Gastrocnemius medialis (tissue), 4 donors: Measurements from ENCODE around the gene GDI1.

Experiments
- POLR2A ChIP-seq, 2 donors: fragments of 450-650 bp; IDR thresholded peaks; one replicate each; pipeline ENCODE4 v1.6.1; 2017; ENCODE audit warnings: antibody characterized with exemption in 2 of 2, mild to moderate bottlenecking in 2 of 2, moderate library complexity in 2 of 2
- TF ChIP-seq, protein P1 (sequence below), 5 experiments: fragments of 450-650 bp in 3 of 5; fragments of 200-600 bp in 2 of 5; sonication (generic) in 2 of 5; IDR thresholded peaks in 4 of 5; conservative IDR thresholded peaks in 1 of 5; 1 replicate in 4 of 5; 2 replicates in 1 of 5; pipeline ENCODE4 v1.5.1; 2016 to 2019; ENCODE audit warnings: antibody characterized with exemption in 5 of 5, mild to moderate bottlenecking in 3 of 5, moderate library complexity in 3 of 5

GRCh38 chrX:154426916-154427770, 9.8 kb upstream of the GDI1 start:
- TF ChIP-seq POLR2A (IDR thresholded peaks at IDR 0.05), result no peak
- TF ChIP-seq, protein P1, sequence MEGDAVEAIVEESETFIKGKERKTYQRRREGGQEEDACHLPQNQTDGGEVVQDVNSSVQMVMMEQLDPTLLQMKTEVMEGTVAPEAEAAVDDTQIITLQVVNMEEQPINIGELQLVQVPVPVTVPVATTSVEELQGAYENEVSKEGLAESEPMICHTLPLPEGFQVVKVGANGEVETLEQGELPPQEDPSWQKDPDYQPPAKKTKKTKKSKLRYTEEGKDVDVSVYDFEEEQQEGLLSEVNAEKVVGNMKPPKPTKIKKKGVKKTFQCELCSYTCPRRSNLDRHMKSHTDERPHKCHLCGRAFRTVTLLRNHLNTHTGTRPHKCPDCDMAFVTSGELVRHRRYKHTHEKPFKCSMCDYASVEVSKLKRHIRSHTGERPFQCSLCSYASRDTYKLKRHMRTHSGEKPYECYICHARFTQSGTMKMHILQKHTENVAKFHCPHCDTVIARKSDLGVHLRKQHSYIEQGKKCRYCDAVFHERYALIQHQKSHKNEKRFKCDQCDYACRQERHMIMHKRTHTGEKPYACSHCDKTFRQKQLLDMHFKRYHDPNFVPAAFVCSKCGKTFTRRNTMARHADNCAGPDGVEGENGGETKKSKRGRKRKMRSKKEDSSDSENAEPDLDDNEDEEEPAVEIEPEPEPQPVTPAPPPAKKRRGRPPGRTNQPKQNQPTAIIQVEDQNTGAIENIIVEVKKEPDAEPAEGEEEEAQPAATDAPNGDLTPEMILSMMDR (IDR thresholded peaks at IDR 0.05 in 4 of 5, conservative IDR thresholded peaks at IDR 0.05 in 1 of 5), result no peak
